LNCaP clone FGC (cell line): ENCODE measurements around the gene PTN.
"Not testable (repeated sequence)": the region's sequence is repeated elsewhere in the genome, so short reads cannot be mapped to it uniquely, and the experiment has no call there.

ENCODE experiments used
- DNase-seq: peaks from one replicate; pipeline ENCODE4 v3.0.0-alpha.2; 2011; ENCODE audit warnings: low read depth
- H3K4me3 ChIP-seq: 2 replicates; pipeline ENCODE4 v1.5.1; 2011; ENCODE audit warnings: mild to moderate bottlenecking, low read depth, low read length, control low read depth
- CTCF ChIP-seq: IDR thresholded peaks from 2 replicates; pipeline ENCODE4 v1.5.1; 2012; ENCODE audit warnings: mild to moderate bottlenecking; ENCODE audit not compliant: control insufficient read depth, insufficient read depth; ENCODE audit errors: extremely low read depth

The PTN gene

GRCh38 chr7:137213744-137214143 is 129.8 kb downstream of the PTN start:
- no peak for TF ChIP-seq CTCF
- no peak for DNase-seq
- no peak overlapping the region for H3K4me3 ChIP-seq

- H3K4me3 ChIP-seq = no peak overlapping the region
Observed at GRCh38 chr7:137209151-137209817, 134.2 kb downstream of the PTN start.

DNA sequence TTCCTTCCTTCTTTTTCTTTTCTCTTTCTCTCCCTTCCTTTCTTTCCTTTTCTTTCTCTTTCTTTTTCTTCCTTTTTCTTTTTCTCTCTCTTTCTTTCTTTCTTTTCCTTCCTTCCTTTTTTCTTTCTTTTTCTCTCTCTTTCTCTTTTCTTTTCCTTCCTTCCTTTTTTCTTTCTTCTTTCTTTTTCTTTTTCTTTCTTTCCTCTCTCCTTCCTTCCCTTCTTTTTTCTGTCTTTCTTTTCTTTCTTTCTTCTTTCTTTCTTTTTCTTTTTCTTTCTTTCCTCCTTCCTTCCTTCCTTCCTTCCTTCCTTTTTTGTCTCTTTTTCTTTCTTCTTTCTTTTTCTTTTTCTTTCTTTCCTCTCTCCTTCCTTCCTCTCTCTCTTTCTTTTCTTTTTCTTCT is 136.8 kb downstream of the PTN start:
- TF ChIP-seq CTCF = no peak
- no peak for DNase-seq
- H3K4me3 ChIP-seq = no peak overlapping the region

More at GRCh38 chr7:137209151-137209817, 134.2 kb downstream of the PTN start:
- no peak for TF ChIP-seq CTCF
- peak; percentile 42 for DNase-seq

- no peak for TF ChIP-seq CTCF
- DNase-seq = no peak
- H3K4me3 ChIP-seq = no peak overlapping the region
Observed at GRCh38 chr7:137204246-137204645, 139.3 kb downstream of the PTN start.

DNA sequence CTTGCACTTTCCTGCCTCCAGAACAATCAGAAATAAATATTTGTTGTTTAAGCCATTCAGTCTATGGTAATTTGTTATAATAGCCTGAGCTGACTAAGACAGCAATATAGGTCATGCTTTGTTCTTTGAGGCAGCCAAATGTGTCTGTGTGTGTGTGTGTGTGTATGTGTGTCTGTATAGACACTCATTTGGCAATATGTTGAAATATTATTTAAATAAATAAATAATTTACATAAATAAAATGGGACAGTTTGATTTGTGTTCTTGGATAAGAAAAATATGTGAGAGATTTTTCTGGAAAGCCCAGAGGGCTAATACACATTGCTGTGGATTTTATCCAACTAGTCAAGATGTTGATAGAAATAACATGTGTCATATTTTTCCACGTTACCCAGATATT is 140.2 kb downstream of the PTN start:
- no peak for DNase-seq
- TF ChIP-seq CTCF = no peak
- H3K4me3 ChIP-seq = no peak overlapping the region

DNA sequence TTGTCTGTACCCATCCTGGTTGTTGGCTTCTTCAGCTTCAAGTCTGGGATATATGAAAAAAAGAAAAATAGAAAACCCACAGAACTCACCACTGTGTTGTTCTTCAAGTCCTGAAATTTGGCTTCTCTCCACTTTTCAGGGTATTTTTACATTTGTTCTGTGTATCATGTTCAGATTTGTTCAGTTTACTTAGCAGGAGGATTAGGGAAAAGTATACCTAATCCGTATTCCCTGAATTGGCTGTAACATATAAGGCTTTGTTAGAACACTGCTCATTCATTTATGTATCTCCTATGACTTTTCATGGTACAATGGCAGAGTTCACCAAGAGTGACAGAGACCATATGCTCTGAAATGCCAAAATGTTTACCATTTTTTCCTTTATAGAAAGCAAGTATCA is 146.9 kb downstream of the PTN start:
- no peak for DNase-seq
- no peak overlapping the region for H3K4me3 ChIP-seq
- no peak for TF ChIP-seq CTCF

GRCh38 chr7:137195996-137196395 is 147.5 kb downstream of the PTN start:
- peak; percentile 59 for DNase-seq
- no peak for TF ChIP-seq CTCF
- H3K4me3 ChIP-seq = no peak overlapping the region

DNA sequence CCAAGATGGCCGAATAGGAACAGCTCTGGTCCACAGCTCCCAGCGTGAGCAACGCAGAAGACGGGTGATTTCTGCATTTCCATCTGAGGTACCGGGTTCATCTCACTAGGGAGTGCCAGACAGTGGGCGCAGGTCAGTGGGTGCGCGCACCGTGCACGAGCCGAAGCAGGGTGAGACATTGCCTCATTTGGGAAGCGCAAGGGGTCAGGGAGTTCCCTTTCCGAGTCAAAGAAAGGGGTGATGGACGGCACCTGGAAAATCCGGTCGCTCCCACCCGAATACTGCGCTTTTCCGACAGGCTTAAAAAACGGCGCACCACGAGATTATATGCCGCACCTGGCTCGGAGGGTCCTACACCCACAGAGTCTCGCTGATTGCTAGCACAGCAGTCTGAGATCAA is 161.9 kb downstream of the PTN start:
- not testable (repeated sequence) for DNase-seq, H3K4me3 ChIP-seq
